ENCODE data around the gene GDI2. TPM values are rescaled to one million over a fixed set of nuclear protein-coding genes. Genes with fewer than 3 reads are reported as not detected.
A peak's percentile ranks its signal among the peaks of the same experiment; 100 is the strongest.

The GDI2 gene
- total and polyA plus RNA-seq, 2 of the 13 experiments (the other 11 are each of a cell fraction or from before 2014, with no cell fraction given) = 153 to 477 TPM

GRCh38 chr10:5828725-5829124 is 15.5 kb upstream of the GDI2 start (continued):
- TF ChIP-seq ZNF605 (CRISPR knock-in tag; IDR thresholded peaks at IDR 0.05) (no peak), NFE2 (CRISPR knock-in tag; IDR thresholded peaks at IDR 0.05) (no peak), RNF219 (CRISPR knock-in tag; IDR thresholded peaks at IDR 0.05) (no peak), HNF1B (CRISPR knock-in tag; IDR thresholded peaks at IDR 0.05) (no peak), MAX (IDR thresholded peaks at IDR 0.05) (0 out of 2 replicates have a peak, but pooled peaks have one; percentile 28), NKX3-1 (CRISPR knock-in tag; IDR thresholded peaks at IDR 0.05) (no peak), PAWR (CRISPR knock-in tag; IDR thresholded peaks at IDR 0.05; ENCODE audit: borderline replicate concordance) (no peak), ZBTB20 (CRISPR knock-in tag; IDR thresholded peaks at IDR 0.05; ENCODE audit: borderline replicate concordance, low read depth) (no peak), EEA1 (CRISPR knock-in tag; IDR thresholded peaks at IDR 0.05; ENCODE audit: borderline replicate concordance) (no peak), ZNF468 (CRISPR knock-in tag; IDR thresholded peaks at IDR 0.05) (no peak)
